Activated CD4-positive, alpha-beta T cell treated with anti-CD3 and anti-CD28 coated beads for 48 hours (primary cell): Measurements from ENCODE around the gene ACACB.

Source experiments
- DNase-seq: peaks from one replicate; pipeline ENCODE4 v3.0.0-alpha.2; 2020

Gene ACACB

GRCh38 chr12:109178532-109178931, 62.1 kb downstream of the ACACB start:
- no peak for DNase-seq

- DNase-seq, result no peak
Measured at GRCh38 chr12:109179927-109180326, 63.5 kb downstream of the ACACB start.

DNA sequence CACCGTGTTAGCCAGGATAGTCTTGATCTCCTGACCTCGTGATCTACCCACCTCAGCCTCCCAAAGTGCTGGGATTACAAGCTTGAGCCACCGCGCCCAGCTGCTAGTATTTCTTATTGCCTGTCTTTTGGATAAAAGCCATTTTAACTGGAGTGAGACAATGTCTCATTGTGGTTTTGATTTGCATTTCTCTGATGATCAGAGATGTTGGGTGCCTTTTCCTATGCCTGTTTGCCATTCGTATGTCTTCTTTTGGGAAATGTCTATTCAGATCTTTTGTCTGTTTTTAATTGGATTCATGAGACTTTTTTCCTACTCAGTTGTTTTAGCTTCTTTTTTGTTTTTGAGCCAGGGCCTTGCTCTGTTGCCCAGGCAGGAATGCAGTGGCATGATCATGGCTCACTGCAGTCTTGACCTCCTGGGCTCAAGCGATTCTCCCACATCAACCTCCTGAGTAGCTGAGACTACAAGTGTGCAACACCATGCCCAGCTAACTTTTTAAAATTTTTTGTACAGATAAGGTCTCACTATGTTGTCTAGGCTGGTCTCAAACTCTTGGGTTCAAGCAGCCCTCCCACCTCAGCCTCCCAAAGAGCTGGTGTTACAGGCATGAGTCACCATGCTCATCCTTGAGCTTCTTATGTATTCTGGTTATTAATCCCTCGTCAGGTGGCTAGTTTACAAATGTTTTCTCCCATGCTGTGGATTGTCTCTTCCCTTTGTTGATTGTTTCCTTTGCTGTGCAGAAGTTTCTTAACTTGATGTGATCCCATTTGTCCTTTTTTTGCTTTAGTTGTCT, 65.9 kb downstream of the ACACB start:
- no peak for DNase-seq

- DNase-seq, result no peak
Measured at GRCh38 chr12:109185441-109185840, 69.1 kb downstream of the ACACB start.

DNA sequence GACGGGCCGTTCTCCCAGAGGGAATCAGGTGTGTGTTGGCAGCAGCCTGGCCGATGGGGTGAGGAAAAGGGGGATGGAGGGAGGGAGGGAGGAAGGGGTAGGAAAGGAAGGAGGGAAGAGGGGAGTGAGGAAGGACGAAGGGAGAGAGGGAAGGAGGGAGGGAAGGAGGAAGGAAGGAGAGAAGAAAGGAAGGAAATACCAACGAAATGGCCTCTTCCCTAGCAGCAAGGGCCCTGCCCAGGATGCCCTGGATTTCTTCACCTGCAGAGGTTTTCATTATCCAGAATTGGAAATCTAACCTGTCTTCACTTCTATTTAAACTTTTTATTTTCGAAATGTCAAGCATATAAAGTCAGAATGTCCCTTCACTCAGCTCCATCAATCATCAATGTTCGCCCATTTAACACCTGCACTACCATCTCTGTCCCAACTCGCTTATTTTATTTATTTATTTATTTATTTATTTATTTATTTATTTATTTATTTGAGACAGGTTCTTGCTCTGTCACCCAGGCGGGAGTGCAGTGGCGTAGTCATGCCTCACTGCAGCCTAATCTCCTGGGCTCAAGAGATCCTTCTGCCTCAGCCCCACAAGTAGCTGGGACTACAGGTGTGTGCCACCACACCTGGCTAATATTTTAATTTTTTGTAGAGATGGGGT, 70.7 kb downstream of the ACACB start:
- DNase-seq, result no peak

- no peak for DNase-seq
Measured at GRCh38 chr12:109188108-109188712, 71.8 kb downstream of the ACACB start.

GRCh38 chr12:109189291-109189690, 72.9 kb downstream of the ACACB start:
- DNase-seq, result no peak

- no peak for DNase-seq
Measured at GRCh38 chr12:109191621-109192250, 75.3 kb downstream of the ACACB start.

DNA sequence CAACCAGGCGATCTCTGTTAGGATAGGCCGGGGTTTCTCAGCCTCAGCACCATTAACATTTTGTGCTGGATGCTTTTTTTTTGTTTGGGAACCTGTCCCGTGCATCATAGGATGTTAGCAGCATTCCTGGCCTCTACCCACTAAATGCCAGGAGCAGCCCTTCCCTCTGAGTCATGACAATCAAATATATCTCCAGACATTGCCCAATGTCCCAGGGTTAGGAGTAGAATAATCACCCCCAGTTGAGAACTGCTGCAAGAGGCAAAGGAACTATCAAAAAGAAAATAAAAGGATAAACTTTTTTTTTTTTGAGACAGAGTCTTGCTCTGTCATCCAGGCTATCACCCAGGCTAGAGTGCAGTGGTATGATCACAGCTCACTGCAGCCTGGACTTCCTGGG, 76.0 kb downstream of the ACACB start:
- DNase-seq, result no peak

- no peak for DNase-seq
Measured at GRCh38 chr12:109193896-109194295, 77.5 kb downstream of the ACACB start.

DNA sequence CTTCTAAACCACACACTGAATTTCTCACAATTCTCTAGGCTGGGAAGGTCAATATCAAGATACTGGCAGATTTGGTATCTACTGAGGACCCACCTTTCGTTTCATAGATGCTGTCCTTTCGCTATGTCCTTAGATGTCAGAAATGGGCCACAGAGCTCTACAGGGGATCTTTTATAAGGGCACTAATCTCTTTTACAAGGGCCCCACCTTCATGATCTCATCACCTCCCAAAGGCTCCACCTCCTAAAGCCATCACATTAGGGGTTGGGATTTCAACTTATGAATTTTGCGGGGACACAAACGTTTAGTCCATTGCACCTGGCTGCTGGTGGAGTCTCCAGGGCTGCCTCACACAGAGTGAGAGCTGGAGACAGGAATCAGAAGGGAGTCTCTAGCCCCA, 79.9 kb downstream of the ACACB start:
- no peak for DNase-seq

- no peak for DNase-seq
Measured at GRCh38 chr12:109197327-109197726, 80.9 kb downstream of the ACACB start.

GRCh38 chr12:109199324-109199723, 82.9 kb downstream of the ACACB start:
- DNase-seq, result no peak

- DNase-seq, result no peak
Measured at GRCh38 chr12:109200825-109201495, 84.6 kb downstream of the ACACB start.

- DNase-seq, result no peak
Measured at GRCh38 chr12:109201496-109201885, 85.1 kb downstream of the ACACB start.

GRCh38 chr12:109202770-109203169, 86.4 kb downstream of the ACACB start:
- DNase-seq, result no peak

DNA sequence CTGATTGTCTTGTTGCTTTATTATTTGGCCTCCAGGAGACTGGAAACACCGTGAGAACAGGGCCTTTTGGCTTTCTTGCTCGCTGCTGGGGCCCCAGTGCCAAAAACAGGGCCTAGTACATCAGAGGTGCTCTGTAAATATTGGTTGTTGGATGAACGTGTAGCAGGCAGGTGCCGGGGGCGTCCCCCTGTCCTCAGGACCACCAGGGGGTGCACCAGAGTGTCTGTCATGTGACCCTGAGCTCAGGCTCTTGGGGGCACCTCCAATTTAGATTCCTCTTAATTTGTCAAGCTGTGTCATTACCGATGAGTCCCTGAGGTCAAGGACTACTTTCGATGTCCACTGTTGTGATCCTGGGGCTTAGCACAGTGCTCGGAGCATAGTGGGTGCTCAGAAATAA, 87.1 kb downstream of the ACACB start:
- DNase-seq, result no peak

DNA sequence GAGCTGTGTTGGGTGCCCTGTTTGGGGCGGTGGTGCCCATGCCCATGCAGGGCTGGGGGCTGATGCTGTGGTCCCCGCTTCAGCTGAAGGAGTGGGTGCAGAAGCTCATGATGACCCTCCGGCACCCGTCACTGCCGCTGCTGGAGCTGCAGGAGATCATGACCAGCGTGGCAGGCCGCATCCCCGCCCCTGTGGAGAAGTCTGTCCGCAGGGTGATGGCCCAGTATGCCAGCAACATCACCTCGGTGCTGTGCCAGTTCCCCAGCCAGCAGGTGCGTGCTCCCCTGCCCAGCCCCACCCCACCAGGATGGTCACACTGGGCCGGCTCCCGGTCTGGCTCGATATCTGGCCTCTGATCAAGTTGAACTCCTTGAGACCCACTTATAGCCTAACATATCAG, 92.7 kb downstream of the ACACB start:
- DNase-seq, result no peak

GRCh38 chr12:109212460-109213115, 96.2 kb downstream of the ACACB start:
- DNase-seq, result no peak

GRCh38 chr12:109214131-109214530, 97.7 kb downstream of the ACACB start:
- DNase-seq, result no peak

DNA sequence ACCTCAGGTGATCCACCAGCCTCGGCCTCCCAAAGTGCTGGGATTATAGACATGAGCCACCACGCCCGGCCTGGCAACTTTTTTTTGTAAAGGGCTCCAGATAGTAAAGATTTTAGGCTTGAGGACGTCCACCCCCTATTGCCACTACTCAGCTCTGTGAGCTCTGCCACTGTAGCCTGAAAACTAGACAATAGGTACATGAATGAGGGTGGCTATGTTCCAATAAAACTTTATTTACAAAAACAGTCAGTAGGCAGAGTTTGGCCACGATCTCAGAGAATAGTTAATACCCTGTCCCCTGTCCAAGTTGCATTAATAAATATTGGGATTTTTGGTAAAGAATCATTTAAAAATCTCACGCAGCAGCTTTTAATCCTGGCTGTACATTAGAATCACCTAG, 102.6 kb downstream of the ACACB start:
- no peak for DNase-seq

DNA sequence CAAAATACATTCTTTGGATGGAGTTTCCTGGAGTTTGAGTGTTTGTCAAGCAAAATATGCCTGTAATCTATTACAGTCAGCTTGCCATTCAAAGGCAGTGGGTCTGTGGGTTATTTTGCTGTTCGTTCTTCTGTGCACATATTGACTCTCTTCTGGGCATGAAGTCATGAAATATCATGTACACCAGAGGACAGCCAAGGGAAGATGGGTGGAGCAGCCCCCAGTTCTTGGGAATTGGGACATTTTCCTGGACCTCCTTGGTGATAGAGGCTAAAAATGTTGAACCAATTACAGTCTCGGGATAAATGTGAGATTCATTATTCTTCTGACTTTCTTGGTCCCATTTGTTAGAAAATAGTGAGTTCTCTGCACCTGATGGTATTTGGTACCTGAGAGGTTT, 103.6 kb downstream of the ACACB start:
- DNase-seq, result no peak
